Neural crest cell (in vitro differentiated cells): Measurements from ENCODE around the gene PIK3R1. TPM values are rescaled to one million over a fixed set of nuclear protein-coding genes. Genes with fewer than 3 reads are reported as not detected.

Experiments
- DNase-seq: peaks from one replicate; pipeline ENCODE4 v3.0.0; 2021; ENCODE audit warnings: low read depth, mixed read lengths, low spot score
- H3K27ac Mint-ChIP-seq: one replicate; pipeline ENCODE4 v1.8.0; 2021; ENCODE audit warnings: mild to moderate bottlenecking, mixed read lengths; ENCODE audit not compliant: unreplicated experiment
- H3K27me3 Mint-ChIP-seq: 2 replicates; pipeline ENCODE4 v1.8.0; 2021; ENCODE audit warnings: low read depth, mild to moderate bottlenecking, mixed read lengths
- H3K36me3 Mint-ChIP-seq: 2 replicates; pipeline ENCODE4 v1.8.0; 2021; ENCODE audit warnings: low read depth, mild to moderate bottlenecking, mixed read lengths
- H3K4me1 Mint-ChIP-seq: 2 replicates; pipeline ENCODE4 v1.8.0; 2021; ENCODE audit warnings: mixed read lengths
- H3K4me3 Mint-ChIP-seq: one replicate; pipeline ENCODE4 v1.8.0; 2021; ENCODE audit warnings: mild to moderate bottlenecking, mixed read lengths
- H3K9me3 Mint-ChIP-seq: 2 replicates; pipeline ENCODE4 v1.8.0; 2021; ENCODE audit warnings: mixed read lengths
- CTCF ChIP-seq: fragments of 200-600 bp; sonication (generic); conservative IDR thresholded peaks from 2 replicates; pipeline ENCODE4 v1.5.0; 2021; ENCODE audit warnings: antibody characterized with exemption, mild to moderate bottlenecking
- total RNA-seq: library from RNA; stranded (reverse); gene quantifications from 2 replicates; pipeline ENCODE4 v1.2.1, GENCODE V29; 2021

Gene PIK3R1
- total RNA-seq, 1 donor from 2014 or later, result 59.9 TPM

GRCh38 chr5:68330574-68330973 is 115.0 kb downstream of the PIK3R1 start:
- Mint-ChIP-seq H3K27ac (no peak overlapping the region), H3K4me1 (no peaks in the 10 kb centered on the region), H3K9me3 (peaks cover 1% of the 10 kb centered on the region), H3K27me3 (no peaks in the 10 kb centered on the region), H3K36me3 (peaks cover 1% of the 10 kb centered on the region), H3K4me3 (no peak overlapping the region)
- TF ChIP-seq CTCF, result no peak
- DNase-seq, result no peak

GRCh38 chr5:68331192-68332079 is 115.9 kb downstream of the PIK3R1 start:
- Mint-ChIP-seq H3K27me3 (no peaks in the 10 kb centered on the region), H3K36me3 (peaks cover 3% of the 10 kb centered on the region), H3K27ac (no peak overlapping the region), H3K9me3 (peaks cover 3% of the 10 kb centered on the region), H3K4me3 (no peak overlapping the region), H3K4me1 (no peaks in the 10 kb centered on the region)
- DNase-seq, result no peak
- no peak for TF ChIP-seq CTCF

- peaks cover 3% of the 10 kb centered on the region for H3K36me3 Mint-ChIP-seq
- H3K27me3 Mint-ChIP-seq, result no peaks in the 10 kb centered on the region
- H3K4me3 Mint-ChIP-seq, result no peak overlapping the region
- no peak for TF ChIP-seq CTCF
- DNase-seq, result no peak
- no peaks in the 10 kb centered on the region for H3K4me1 Mint-ChIP-seq
- H3K9me3 Mint-ChIP-seq, result peaks cover 3% of the 10 kb centered on the region
- no peak overlapping the region for H3K27ac Mint-ChIP-seq
Observed at GRCh38 chr5:68332080-68332451, 116.5 kb downstream of the PIK3R1 start.

GRCh38 chr5:68332556-68332955 is 117.0 kb downstream of the PIK3R1 start:
- DNase-seq, result no peak
- Mint-ChIP-seq H3K4me1 (no peaks in the 10 kb centered on the region), H3K9me3 (peaks cover 3% of the 10 kb centered on the region), H3K27me3 (no peaks in the 10 kb centered on the region), H3K36me3 (peaks cover 3% of the 10 kb centered on the region), H3K27ac (no peak overlapping the region), H3K4me3 (no peak overlapping the region)
- TF ChIP-seq CTCF, result no peak

- Mint-ChIP-seq H3K36me3 (peaks cover 3% of the 10 kb centered on the region), H3K4me3 (no peak overlapping the region), H3K27ac (no peak overlapping the region), H3K4me1 (no peaks in the 10 kb centered on the region), H3K9me3 (peaks cover 3% of the 10 kb centered on the region), H3K27me3 (no peaks in the 10 kb centered on the region)
- no peak for DNase-seq
- TF ChIP-seq CTCF, result no peak
Observed at GRCh38 chr5:68333649-68334552, 118.3 kb downstream of the PIK3R1 start.
